Measurements from ENCODE around the gene MYO18B.

GRCh38 chr22:25890651-25891050, 148.7 kb downstream of the MYO18B start:
- TF ChIP-seq POLR2AphosphoS5 (IDR thresholded peaks at IDR 0.05; ENCODE audit: low read depth): no peak
- TF ChIP-seq, protein P1, sequence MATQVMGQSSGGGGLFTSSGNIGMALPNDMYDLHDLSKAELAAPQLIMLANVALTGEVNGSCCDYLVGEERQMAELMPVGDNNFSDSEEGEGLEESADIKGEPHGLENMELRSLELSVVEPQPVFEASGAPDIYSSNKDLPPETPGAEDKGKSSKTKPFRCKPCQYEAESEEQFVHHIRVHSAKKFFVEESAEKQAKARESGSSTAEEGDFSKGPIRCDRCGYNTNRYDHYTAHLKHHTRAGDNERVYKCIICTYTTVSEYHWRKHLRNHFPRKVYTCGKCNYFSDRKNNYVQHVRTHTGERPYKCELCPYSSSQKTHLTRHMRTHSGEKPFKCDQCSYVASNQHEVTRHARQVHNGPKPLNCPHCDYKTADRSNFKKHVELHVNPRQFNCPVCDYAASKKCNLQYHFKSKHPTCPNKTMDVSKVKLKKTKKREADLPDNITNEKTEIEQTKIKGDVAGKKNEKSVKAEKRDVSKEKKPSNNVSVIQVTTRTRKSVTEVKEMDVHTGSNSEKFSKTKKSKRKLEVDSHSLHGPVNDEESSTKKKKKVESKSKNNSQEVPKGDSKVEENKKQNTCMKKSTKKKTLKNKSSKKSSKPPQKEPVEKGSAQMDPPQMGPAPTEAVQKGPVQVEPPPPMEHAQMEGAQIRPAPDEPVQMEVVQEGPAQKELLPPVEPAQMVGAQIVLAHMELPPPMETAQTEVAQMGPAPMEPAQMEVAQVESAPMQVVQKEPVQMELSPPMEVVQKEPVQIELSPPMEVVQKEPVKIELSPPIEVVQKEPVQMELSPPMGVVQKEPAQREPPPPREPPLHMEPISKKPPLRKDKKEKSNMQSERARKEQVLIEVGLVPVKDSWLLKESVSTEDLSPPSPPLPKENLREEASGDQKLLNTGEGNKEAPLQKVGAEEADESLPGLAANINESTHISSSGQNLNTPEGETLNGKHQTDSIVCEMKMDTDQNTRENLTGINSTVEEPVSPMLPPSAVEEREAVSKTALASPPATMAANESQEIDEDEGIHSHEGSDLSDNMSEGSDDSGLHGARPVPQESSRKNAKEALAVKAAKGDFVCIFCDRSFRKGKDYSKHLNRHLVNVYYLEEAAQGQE (IDR thresholded peaks at IDR 0.05; ENCODE audit: insufficient replicate concordance, low read depth): no peak
- no peak for TF ChIP-seq GABPA (IDR thresholded peaks at IDR 0.05; ENCODE audit: low read depth)
- no peak for TF ChIP-seq CTCF (IDR thresholded peaks at IDR 0.05; ENCODE audit: insufficient read depth, low read length)
- no peak for TF ChIP-seq SPI1 (IDR thresholded peaks at IDR 0.05; ENCODE audit: borderline replicate concordance, low read depth)
